Dermis lymphatic vessel endothelial cell (primary cell): ENCODE measurements around the gene EMX1. TPM values are rescaled to one million over a fixed set of nuclear protein-coding genes. Genes with fewer than 3 reads are reported as not detected.

Experiments used
- total RNA-seq: library from RNA; depleted of rRNA; stranded (reverse); fragments of >200 nt; gene quantifications from 2 replicates; pipeline ENCODE4 v1.2.1, GENCODE V29; 2014

Gene EMX1
- total RNA-seq, result not detected in 2 replicates

GRCh38 chr2:72917138-72917876 lies at the start of gene EMX1:
Gene EMX1 (plus strand): TSS chr2:72917519. CDS start chr2:72917853, 334 bp downstream.

GRCh38 chr2:72887032-72887739 lies 30.1 kb upstream of the EMX1 start, which contains the start of gene SPR:
Gene SPR (plus strand): TSS chr2:72887408. CDS start chr2:72887433, 25 bp downstream.

Other genes starting within 250 kb of the EMX1 start
- gene EXOC6B, start 91.5 kb upstream of the EMX1 start, total RNA-seq, result 17.6 and 19.9 TPM in 2 replicates
- 35.9 and 46.7 TPM in 2 replicates for gene SPR, start 30.1 kb upstream of the EMX1 start, total RNA-seq
- gene SFXN5, start 154.2 kb downstream of the EMX1 start, total RNA-seq, result 10.5 and 11.1 TPM in 2 replicates
- 56.0 and 79.7 TPM in 2 replicates for gene RAB11FIP5, start 195.4 kb downstream of the EMX1 start, total RNA-seq